ENCODE results near the gene TBC1D5.
A peak's percentile ranks its signal among the peaks of the same experiment; 100 is the strongest.
"Not testable (repeated sequence)": the region's sequence is repeated elsewhere in the genome, so short reads cannot be mapped to it uniquely, and the experiment has no call there.

Gene TBC1D5

GRCh38 chr3:17749705-17750293, 7.4 kb upstream of the TBC1D5 start:
- no peak for FAIRE-seq
- no peak for DNase-seq (ENCODE audit: low spot score)

DNA sequence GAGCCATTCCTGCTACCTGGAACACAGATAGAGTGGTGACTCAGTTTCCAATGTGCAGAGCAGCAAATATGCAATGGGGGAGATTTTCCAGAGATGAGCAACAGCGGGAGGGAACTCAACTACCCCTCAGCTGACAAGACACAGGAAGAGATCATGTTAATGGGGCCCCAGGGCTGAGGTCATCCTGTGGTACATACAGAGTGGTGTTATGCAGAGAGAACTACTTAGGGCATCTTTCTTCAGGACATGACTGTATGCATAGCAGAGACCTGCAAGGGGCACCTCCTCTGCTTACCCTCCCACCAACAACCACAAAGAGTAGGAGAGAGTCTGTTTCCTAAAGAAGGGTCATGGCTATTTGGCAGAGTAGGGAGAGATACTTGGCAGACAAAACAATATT, 6.8 kb upstream of the TBC1D5 start:
- DNase-seq (ENCODE audit: low spot score): no peak
- no peak for FAIRE-seq

- DNase-seq (ENCODE audit: low spot score) (no peak), FAIRE-seq (no peak)
These were observed 5.4 kb upstream of the TBC1D5 start for GRCh38 chr3:17747890-17748247.

DNA sequence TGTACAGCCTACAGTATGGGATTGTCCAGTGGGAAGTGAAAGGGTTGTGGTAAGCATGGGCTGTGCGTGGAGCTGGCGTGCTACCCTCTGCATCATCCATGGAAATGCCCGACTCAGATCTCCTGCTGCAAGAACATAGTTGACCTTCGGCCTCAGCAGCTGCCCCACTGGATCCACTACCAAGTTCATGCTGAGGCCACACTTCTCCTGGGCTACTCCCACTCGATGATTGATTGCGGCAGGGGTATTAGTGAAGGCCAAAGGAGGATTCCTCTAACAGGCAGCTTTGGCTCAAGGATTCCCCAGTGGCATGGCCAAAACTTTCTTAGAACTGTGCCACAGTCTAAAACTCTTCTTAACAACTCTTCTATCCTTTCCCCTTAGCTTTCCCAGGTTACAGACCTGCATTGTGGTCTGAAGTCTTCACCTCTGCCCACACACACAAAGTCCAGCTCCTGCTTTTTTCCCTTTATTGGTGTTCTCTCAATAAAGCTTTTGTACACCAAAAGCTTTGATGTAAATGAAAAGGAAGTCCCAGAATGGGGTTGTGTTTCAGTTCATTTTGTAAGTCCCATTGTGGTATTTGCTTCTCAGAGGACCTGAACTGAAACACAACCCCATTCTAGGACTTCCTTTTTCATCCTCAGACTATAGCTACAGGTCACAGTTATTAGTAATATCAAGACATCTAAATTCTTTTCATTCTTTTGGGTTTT, 4.9 kb upstream of the TBC1D5 start:
- FAIRE-seq: no peak
- DNase-seq (ENCODE audit: low spot score): no peak

GRCh38 chr3:17745894-17746293, 3.5 kb upstream of the TBC1D5 start:
- FAIRE-seq (no peak), DNase-seq (ENCODE audit: low spot score) (no peak)

- FAIRE-seq (no peak), DNase-seq (ENCODE audit: low spot score) (no peak)
These were observed 2.9 kb upstream of the TBC1D5 start for GRCh38 chr3:17745301-17745700.

DNA sequence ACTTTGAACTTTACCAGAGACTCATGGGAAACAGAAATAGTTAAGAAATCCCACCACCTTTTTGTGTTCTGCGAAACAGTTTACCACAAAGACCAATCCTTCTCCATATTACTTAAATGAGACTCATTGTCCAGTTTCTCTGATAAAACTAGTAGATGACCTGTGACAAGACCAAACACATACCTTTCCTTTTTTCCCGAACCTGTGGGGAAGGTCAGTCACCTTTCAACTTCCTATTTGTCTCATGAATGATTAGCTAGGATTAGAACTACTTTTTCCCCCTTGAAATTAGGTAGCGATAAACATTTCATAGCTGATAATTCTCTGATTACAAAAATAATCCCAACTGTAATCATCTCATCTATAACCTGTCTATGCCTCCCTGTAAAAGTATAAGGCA, 2.3 kb upstream of the TBC1D5 start:
- DNase-seq (ENCODE audit: low spot score) (no peak), FAIRE-seq (no peak)

- DNase-seq (ENCODE audit: low spot score): no peak
- no peak for FAIRE-seq
These were observed 1.2 kb upstream of the TBC1D5 start for GRCh38 chr3:17743658-17743995.

DNA sequence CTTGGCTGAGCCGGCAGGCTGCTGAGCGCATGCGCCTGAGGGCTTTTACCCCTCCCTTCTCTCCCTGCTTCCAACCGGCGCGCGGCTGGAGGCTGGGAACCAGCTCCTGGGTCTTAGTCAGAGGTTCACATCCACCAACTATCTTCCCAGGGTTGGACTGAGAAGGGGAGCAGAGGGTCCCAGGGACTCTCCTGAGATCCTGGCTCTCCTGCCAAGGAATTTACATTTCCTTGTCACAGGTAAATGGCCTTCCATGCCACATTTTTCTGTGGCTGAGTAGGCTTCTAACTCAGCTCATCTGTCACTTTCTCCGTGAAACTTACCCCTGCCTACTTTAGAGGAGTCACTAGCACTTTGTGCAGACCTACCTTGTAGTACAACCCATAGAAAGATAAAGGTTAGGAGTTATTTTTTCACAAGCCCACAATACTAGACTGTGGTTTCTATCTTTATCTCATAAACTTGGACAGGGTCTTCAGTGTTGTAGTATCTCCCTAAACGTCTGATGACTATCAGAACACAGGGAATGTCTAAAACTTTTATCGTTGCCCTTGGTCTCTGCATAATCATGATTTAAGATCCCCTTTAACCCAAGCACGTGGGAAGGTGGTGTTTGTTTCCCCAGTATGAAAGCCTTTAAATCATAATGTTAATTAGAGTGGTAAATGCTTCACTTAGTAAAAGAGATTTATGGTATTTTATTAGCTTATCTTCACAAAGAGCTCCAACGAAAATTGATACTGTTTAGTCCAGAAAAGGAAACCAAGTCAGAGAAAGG, 638 bp upstream of the TBC1D5 start:
- DNase-seq (ENCODE audit: low spot score) (no peak), FAIRE-seq (no peak)

- DNase-seq (ENCODE audit: low spot score) (no peak), FAIRE-seq (no peak)
These were observed 770 bp downstream of the TBC1D5 start for GRCh38 chr3:17741621-17742101.

DNA sequence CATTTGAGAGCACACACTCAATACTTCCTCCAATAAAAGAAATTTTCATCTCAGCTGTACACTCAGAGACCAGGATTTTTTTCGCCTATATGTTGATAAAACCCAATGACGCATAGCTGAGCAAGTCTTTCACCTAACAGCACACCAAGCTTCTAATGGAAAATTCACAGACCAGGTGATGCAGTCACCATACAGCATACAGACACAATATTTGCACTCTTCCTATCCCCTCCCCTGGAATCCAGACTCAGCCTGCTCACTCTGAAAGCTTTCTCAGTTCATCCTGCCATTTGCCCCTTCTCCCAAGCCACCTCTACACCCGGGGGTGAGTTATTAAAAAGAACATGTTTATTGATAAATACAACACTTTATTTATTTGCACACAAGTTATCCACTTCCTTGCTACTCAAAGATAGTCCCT, 1.7 kb downstream of the TBC1D5 start:
- DNase-seq (ENCODE audit: low spot score) (peak; percentile 29), FAIRE-seq (no peak)

GRCh38 chr3:17738921-17739320, 3.5 kb downstream of the TBC1D5 start:
- DNase-seq (ENCODE audit: low spot score): no peak
- FAIRE-seq: no peak

- FAIRE-seq (no peak), DNase-seq (ENCODE audit: low spot score) (no peak)
These were observed 4.2 kb downstream of the TBC1D5 start for GRCh38 chr3:17738219-17738618.

GRCh38 chr3:17737591-17737990, 4.8 kb downstream of the TBC1D5 start:
- no peak for DNase-seq (ENCODE audit: low spot score)
- FAIRE-seq: no peak

DNA sequence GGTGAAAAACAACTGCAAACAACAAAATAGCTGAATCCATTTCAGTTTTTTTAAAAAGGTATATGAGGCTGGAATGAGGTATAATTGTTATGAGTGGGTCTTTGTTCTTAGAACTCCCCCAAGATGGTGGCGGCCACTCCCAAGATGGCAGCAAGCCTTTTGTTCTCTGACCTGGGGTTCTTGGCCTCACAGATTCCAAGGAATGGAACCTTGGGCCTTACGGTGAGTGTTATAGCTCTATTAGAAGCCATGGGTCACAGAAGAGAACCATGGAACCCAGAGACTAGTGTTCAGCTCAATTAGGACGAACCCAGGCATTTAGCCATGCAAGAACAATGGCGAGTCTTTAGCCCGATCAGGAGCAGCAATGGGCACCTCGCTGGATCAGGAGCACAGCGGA, 7.1 kb downstream of the TBC1D5 start:
- DNase-seq (ENCODE audit: low spot score); FAIRE-seq: not testable (repeated sequence)

GRCh38 chr3:17733768-17734167, 8.7 kb downstream of the TBC1D5 start:
- FAIRE-seq: no peak
- no peak for DNase-seq (ENCODE audit: low spot score)

- FAIRE-seq (no peak), DNase-seq (ENCODE audit: low spot score) (no peak)
These were observed 9.2 kb downstream of the TBC1D5 start for GRCh38 chr3:17733215-17733614.

- DNase-seq (ENCODE audit: low spot score) (no peak), FAIRE-seq (no peak)
These were observed 12.0 kb downstream of the TBC1D5 start for GRCh38 chr3:17730318-17730967.

DNA sequence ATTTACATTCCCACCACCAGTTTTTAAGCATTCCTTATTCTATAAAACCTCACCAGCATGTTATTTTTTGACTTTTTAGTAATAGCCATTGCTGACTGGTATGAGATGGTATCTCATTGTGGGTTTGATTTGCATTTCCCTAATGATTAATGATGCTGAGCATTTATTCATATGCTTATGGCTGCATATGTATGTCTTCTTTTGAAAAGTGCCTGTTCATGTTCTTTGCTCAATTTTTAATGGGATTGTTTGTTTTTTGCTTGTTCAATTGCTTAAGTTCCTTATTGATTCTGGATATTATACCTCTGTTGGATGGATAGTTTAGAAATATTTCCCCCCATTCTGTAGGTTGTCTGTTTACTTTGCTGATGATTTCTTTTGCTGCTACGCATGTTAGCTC, 16.1 kb downstream of the TBC1D5 start:
- FAIRE-seq (no peak), DNase-seq (ENCODE audit: low spot score) (no peak)

DNA sequence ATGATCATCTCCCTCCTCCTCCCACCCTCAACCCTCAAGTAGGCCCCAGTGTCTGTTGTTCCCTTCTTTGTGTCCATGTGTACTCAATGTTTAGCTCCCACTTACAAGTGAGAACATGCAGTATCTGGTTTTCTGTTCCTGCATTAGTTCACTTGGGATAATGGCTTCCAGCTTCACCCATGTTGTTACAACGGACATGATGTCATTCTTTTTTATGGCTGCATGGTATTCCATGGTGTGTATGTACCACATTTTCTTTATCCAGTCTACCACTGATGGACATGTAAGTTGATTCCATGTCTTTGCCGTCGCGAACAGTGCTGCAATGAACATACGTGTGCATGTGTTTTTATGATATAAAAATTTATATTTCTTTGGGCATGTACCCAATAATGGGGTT, 16.6 kb downstream of the TBC1D5 start:
- not testable (repeated sequence) for DNase-seq (ENCODE audit: low spot score); FAIRE-seq

DNA sequence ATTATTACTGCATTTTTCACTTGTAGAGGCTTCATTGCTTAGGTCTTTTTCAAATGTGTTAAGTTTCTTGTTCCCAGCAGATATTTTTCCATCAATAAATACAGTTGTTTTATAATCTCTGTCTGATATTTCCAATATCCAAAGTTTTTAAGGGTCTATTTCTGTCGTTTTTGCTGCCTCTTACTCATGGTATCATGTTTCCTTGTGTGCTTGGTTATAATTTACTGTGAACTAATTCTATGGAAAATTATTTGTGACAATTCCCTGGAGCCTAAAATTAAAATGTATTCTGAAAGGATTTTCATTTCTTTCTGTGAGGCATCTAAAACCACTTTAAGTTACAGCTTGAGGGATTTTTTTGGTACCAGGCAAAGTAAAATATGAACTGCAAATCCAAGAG, 17.5 kb downstream of the TBC1D5 start:
- no peak for FAIRE-seq

DNA sequence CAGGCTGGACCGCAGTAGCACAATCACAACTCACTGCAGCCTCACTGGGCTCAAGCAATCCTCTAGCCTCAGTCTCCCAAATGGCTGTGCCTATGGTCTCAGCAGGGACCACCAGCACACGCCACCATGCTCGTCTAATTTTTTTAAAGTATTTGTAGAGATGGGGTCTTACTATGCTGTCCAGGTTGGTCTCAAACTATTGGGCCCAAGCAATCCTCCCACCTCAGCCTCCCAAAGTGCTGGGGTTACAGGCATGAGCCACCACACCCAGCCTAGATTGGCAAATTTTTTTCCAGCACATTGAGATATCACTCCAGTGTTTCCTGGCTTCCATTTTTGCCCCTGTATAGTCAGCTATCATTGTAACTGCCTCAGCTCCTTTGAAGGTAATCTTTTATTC, 18.3 kb downstream of the TBC1D5 start:
- DNase-seq (ENCODE audit: low spot score): no peak
- FAIRE-seq: no peak

More for the DNA sequence above, 17.5 kb downstream of the TBC1D5 start:
- no peak for DNase-seq (ENCODE audit: low spot score)
